Uterus (tissue), 2 donors: ENCODE results near the gene SHROOM3.

Source experiments
- POLR2A ChIP-seq, 2 donors: fragments of 450-650 bp; IDR thresholded peaks; one replicate each; pipeline ENCODE4 v1.6.1; 2016; ENCODE audit warnings: antibody characterized with exemption in 2 of 2, mild to moderate bottlenecking in 1 of 2, moderate library complexity in 1 of 2
- TF ChIP-seq, protein P1 (sequence below), 4 experiments: fragments of 200-600 bp in 2 of 4; fragments of 450-650 bp in 2 of 4; sonication (generic) in 2 of 4; IDR thresholded peaks; one replicate each; pipeline ENCODE4 v1.5.1; 2016 to 2019; ENCODE audit warnings: antibody characterized with exemption in 4 of 4, mild to moderate bottlenecking in 2 of 4, moderate library complexity in 1 of 4

GRCh38 chr4:76579596-76580375 lies 144.8 kb downstream of the SHROOM3 start:
- TF ChIP-seq, protein P1, sequence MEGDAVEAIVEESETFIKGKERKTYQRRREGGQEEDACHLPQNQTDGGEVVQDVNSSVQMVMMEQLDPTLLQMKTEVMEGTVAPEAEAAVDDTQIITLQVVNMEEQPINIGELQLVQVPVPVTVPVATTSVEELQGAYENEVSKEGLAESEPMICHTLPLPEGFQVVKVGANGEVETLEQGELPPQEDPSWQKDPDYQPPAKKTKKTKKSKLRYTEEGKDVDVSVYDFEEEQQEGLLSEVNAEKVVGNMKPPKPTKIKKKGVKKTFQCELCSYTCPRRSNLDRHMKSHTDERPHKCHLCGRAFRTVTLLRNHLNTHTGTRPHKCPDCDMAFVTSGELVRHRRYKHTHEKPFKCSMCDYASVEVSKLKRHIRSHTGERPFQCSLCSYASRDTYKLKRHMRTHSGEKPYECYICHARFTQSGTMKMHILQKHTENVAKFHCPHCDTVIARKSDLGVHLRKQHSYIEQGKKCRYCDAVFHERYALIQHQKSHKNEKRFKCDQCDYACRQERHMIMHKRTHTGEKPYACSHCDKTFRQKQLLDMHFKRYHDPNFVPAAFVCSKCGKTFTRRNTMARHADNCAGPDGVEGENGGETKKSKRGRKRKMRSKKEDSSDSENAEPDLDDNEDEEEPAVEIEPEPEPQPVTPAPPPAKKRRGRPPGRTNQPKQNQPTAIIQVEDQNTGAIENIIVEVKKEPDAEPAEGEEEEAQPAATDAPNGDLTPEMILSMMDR (IDR thresholded peaks at IDR 0.05) = no peak
- no peak for TF ChIP-seq POLR2A (IDR thresholded peaks at IDR 0.05)
